Ishikawa (cell line): Measurements from ENCODE around the gene SESN2.

ENCODE experiments used
- EGR1 ChIP-seq: IDR thresholded peaks from 2 replicates; pipeline ENCODE4 v1.6.1; 2012
- EP300 ChIP-seq: IDR thresholded peaks from 2 replicates; pipeline ENCODE4 v1.6.1; 2012; ENCODE audit warnings: borderline replicate concordance
- FOXM1 ChIP-seq: IDR thresholded peaks from 2 replicates; pipeline ENCODE4 v1.6.1; 2012; ENCODE audit warnings: low read depth, borderline replicate concordance
- MAX ChIP-seq: IDR thresholded peaks from 2 replicates; pipeline ENCODE4 v1.6.1; 2012
- NFIC ChIP-seq: IDR thresholded peaks from 2 replicates; pipeline ENCODE4 v1.6.1; 2012
- RAD21 ChIP-seq: IDR thresholded peaks from 2 replicates; pipeline ENCODE4 v1.6.1; 2012; ENCODE audit warnings: low read depth
- REST ChIP-seq: IDR thresholded peaks from 2 replicates; pipeline ENCODE4 v1.6.1; 2012; ENCODE audit warnings: low read depth, mild to moderate bottlenecking
- TAF1 ChIP-seq: IDR thresholded peaks from 2 replicates; pipeline ENCODE4 v1.6.1; 2012; ENCODE audit warnings: low read depth, mild to moderate bottlenecking
- TCF12 ChIP-seq: IDR thresholded peaks from 2 replicates; pipeline ENCODE4 v1.6.1; 2012; ENCODE audit warnings: low read depth
- USF1 ChIP-seq: IDR thresholded peaks from 2 replicates; pipeline ENCODE4 v1.6.1; 2012
- YY1 ChIP-seq: IDR thresholded peaks from 2 replicates; pipeline ENCODE4 v1.6.1; 2012; ENCODE audit warnings: low read depth
- ZBTB7A ChIP-seq: IDR thresholded peaks from 2 replicates; pipeline ENCODE4 v1.6.1; 2012; ENCODE audit warnings: low read depth

DNA sequence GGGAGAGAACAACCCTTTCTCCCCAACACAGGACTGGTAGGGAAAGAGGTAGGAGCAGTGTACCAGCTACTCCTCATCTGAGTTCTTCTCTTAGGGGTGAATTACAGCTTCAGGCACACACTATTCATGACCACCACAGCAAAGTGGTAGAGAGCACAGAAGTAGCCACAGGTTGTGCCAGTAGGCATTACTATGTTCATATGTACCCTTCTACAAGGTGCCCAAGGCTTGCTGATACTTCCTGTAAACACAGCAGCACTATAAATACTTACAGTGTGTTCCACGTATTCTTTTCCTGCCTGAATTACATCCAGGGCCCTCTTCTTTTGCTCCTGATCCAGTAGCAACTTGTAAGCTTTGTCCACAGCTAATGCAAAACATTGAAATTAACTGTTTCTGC is 49.6 kb upstream of the SESN2 start:
- no peak for TF ChIP-seq TCF12
- no peak for TF ChIP-seq USF1
- TF ChIP-seq MAX: no peak
- no peak for TF ChIP-seq EP300
- TF ChIP-seq NFIC: no peak
- TF ChIP-seq YY1: no peak
- no peak for TF ChIP-seq RAD21
- TF ChIP-seq TAF1: no peak
- TF ChIP-seq REST: no peak
- no peak for TF ChIP-seq EGR1
- no peak for TF ChIP-seq FOXM1
- no peak for TF ChIP-seq ZBTB7A
